Endothelial cell of umbilical vein (primary cell): ENCODE data around the gene ZBTB17. TPM values are rescaled to one million over a fixed set of nuclear protein-coding genes. Genes with fewer than 3 reads are reported as not detected.

ENCODE experiments used
- BruUV-seq: library from RNA; stranded (reverse); fragments of 400-500 nt; replicated peaks from 2 replicates; lab custom pipeline; 2021; lab: Mats Ljungman, UMichigan
- CTCF ChIA-PET: fragments of 300-600, 350-600 bp; sonication (Branson Sonifier 250); formaldehyde crosslinking; loops from one replicate; lab custom pipeline; 2021; ENCODE audit warnings: antibody characterized with exemption, inconsistent platforms; lab: Charles Lee
- POLR2A ChIA-PET: fragments of 300-600, 350-600 bp; sonication (Branson Sonifier 250); formaldehyde crosslinking; loops from one replicate; lab custom pipeline; 2021; ENCODE audit warnings: antibody characterized with exemption, inconsistent platforms; lab: Charles Lee
- DNase-seq: peaks from one replicate; pipeline ENCODE4 v3.0.0-alpha.2; 2011; ENCODE audit warnings: low read depth, low spot score
- FAIRE-seq: peaks from 2 replicates; lab custom pipeline; 2011; peaks lifted over from hg19 to GRCh38; lab: Jason Lieb, UNC
- H2AFZ ChIP-seq: 2 replicates; pipeline ENCODE4 v1.6.0; 2012; ENCODE audit warnings: low read depth, low read length, control low read depth, inconsistent platforms
- H3K27ac ChIP-seq: 2 replicates; pipeline ENCODE4 v1.5.1; 2011; ENCODE audit warnings: low read depth, mild to moderate bottlenecking, control low read depth, low read length, moderate library complexity; ENCODE audit not compliant: insufficient read depth
- H3K27me3 ChIP-seq, 2 experiments: 2 replicates each; pipeline versions ENCODE4 v1.6.0 to v1.6.1; 2011; ENCODE audit warnings: low read length in 2 of 2, mixed read lengths in 1 of 2; ENCODE audit not compliant: control insufficient read depth in 2 of 2, insufficient read depth in 2 of 2
- H3K36me3 ChIP-seq, 2 experiments: 2 replicates in 1 of 2; 3 replicates in 1 of 2; pipeline ENCODE4 v1.5.1; 2011; ENCODE audit warnings: low read length in 2 of 2, mild to moderate bottlenecking in 1 of 2, moderate library complexity in 1 of 2; ENCODE audit not compliant: control insufficient read depth in 2 of 2, insufficient read depth in 2 of 2; ENCODE audit errors: extremely low read depth in 1 of 2
- H3K4me1 ChIP-seq: 3 replicates; pipeline ENCODE4 v1.5.1; 2011; ENCODE audit warnings: mild to moderate bottlenecking, low read length; ENCODE audit not compliant: control insufficient read depth, insufficient read depth; ENCODE audit errors: extremely low read depth
- H3K4me2 ChIP-seq: 2 replicates; pipeline ENCODE4 v1.6.1; 2011; ENCODE audit warnings: low read length, control low read depth, mixed read lengths; ENCODE audit not compliant: insufficient read depth
- H3K4me3 ChIP-seq, 3 experiments: fragments of 200-600 bp in 1 of 3; sonication (generic), shearing (Covaris generic) in 1 of 3; replicated peaks in 1 of 3; 2 replicates each; pipeline ENCODE4 v1.5.1; 2011 to 2016; ENCODE audit warnings: control low read depth in 3 of 3, low read length in 3 of 3, mild to moderate bottlenecking in 2 of 3, inconsistent platforms in 1 of 3, low read depth in 1 of 3, moderate library complexity in 1 of 3; ENCODE audit not compliant: insufficient read depth in 1 of 3
- H3K79me2 ChIP-seq: 2 replicates; pipeline ENCODE4 v1.6.0; 2012; ENCODE audit warnings: low read length, inconsistent platforms; ENCODE audit not compliant: control insufficient read depth, insufficient read depth
- H3K9ac ChIP-seq: replicated peaks from 2 replicates; pipeline ENCODE3; 2011; ENCODE audit warnings: low read length, control low read depth; ENCODE audit not compliant: insufficient read depth; ENCODE audit errors: extremely low read depth
- H3K9me1 ChIP-seq: replicated peaks from 3 replicates; pipeline ENCODE4 v1.6.0; 2011; ENCODE audit warnings: mild to moderate bottlenecking, low read length; ENCODE audit not compliant: control insufficient read depth, insufficient read depth; ENCODE audit errors: extremely low read depth
- H3K9me3 ChIP-seq: replicated peaks from 2 replicates; pipeline ENCODE4 v1.5.1; 2012; ENCODE audit warnings: low read length, inconsistent platforms; ENCODE audit not compliant: control insufficient read depth, insufficient read depth
- H4K20me1 ChIP-seq: replicated peaks from 2 replicates; pipeline ENCODE3; 2011; ENCODE audit warnings: mild to moderate bottlenecking, low read length; ENCODE audit not compliant: control insufficient read depth, insufficient read depth; ENCODE audit errors: extremely low read depth
- EZH2 ChIP-seq: IDR thresholded peaks from 2 replicates; pipeline ENCODE4 v1.6.1; 2012; ENCODE audit warnings: borderline replicate concordance, low read depth, mild to moderate bottlenecking, moderate library complexity, low read length, inconsistent platforms; ENCODE audit not compliant: severe bottlenecking
- FOS ChIP-seq: IDR thresholded peaks from 2 replicates; pipeline ENCODE4 v1.6.1; 2011; ENCODE audit warnings: mild to moderate bottlenecking, low read length, moderate library complexity, borderline replicate concordance; ENCODE audit not compliant: insufficient read depth
- GATA2 ChIP-seq: IDR thresholded peaks from 2 replicates; pipeline ENCODE4 v1.7.0; 2011; ENCODE audit warnings: low read depth, mild to moderate bottlenecking, moderate library complexity, mixed read lengths, low read length; ENCODE audit not compliant: insufficient read length, insufficient read depth
- JUN ChIP-seq: IDR thresholded peaks from 2 replicates; pipeline ENCODE4 v1.6.1; 2011; ENCODE audit warnings: borderline replicate concordance, low read depth; ENCODE audit not compliant: insufficient read length, insufficient read depth
- MAX ChIP-seq: IDR thresholded peaks from 2 replicates; pipeline ENCODE4 v1.6.1; 2011; ENCODE audit not compliant: insufficient read depth, insufficient read length
- MYC ChIP-seq: IDR thresholded peaks from one replicate; pipeline ENCODE4 v1.6.1; 2011; ENCODE audit warnings: mild to moderate bottlenecking, low read depth, low read length
- POLR2A ChIP-seq: IDR thresholded peaks from 2 replicates; pipeline ENCODE4 v1.6.1; 2012; ENCODE audit warnings: low read depth, mild to moderate bottlenecking, control low read depth, low read length
- POLR2AphosphoS5 ChIP-seq: IDR thresholded peaks from 2 replicates; pipeline ENCODE4 v1.6.1; 2012; ENCODE audit warnings: low read depth, mild to moderate bottlenecking, control low read depth, low read length, moderate library complexity; ENCODE audit not compliant: insufficient read depth
- dilution Hi-C: fragments of 300-500 bp; cut with MboI; formaldehyde crosslinking; loops from one replicate; pipeline ENCODE4 v1.15.0; 2019; ENCODE audit warnings: low sequenced_read_pairs; ENCODE audit not compliant: extremely low pct_ligation_motif_present
- intact Hi-C: fragments of 100-400 bp; cut with micrococcal nuclease; formaldehyde crosslinking; loops from one replicate; pipeline ENCODE4 v1.10.0; 2022
- polyA plus RNA-seq, 4 experiments: library from polyadenylated mRNA; depleted of rRNA in 3 of 4; stranded (reverse) in 3 of 4; unstranded in 1 of 4; fragments of >200 nt; gene quantifications; 2 replicates each; pipeline versions ENCODE4 v1.2.1 to v1.2.3, GENCODE V29; 2011 to 2012; ENCODE audit warnings: missing spikeins in 1 of 4
- total RNA-seq: library from RNA; stranded (reverse); gene quantifications from 2 replicates; pipeline ENCODE4 v1.2.3, GENCODE V29; 2021
- TF ChIP-seq, protein P1 (sequence below), 2 donors: IDR thresholded peaks; 1 replicate in 1 of 2; 2 replicates in 1 of 2; pipeline ENCODE4 v1.5.1; 2011; ENCODE audit warnings: low read length in 2 of 2, mild to moderate bottlenecking in 2 of 2, moderate library complexity in 2 of 2, control low read depth in 1 of 2, inconsistent platforms in 1 of 2, low read depth in 1 of 2; ENCODE audit not compliant: insufficient read depth in 1 of 2; ENCODE audit errors: extremely low read depth in 1 of 2

Gene ZBTB17
- total and polyA plus RNA-seq, 2 donors (not counting 3 experiments of a cell fraction or from before 2014, with no cell fraction given), result 43.9 to 72.7 TPM

GRCh38 chr1:16010837-16011236 is 34.9 kb upstream of the ZBTB17 start:
- CTCF ChIA-PET, result interaction anchor here (1.6 to 3.2 kb wide), 2 partner anchors 14 to 45 kb away, joined by 3 to 19 read pairs; no protein-coding TSS in a partner anchor
- no peak for FAIRE-seq

DNA sequence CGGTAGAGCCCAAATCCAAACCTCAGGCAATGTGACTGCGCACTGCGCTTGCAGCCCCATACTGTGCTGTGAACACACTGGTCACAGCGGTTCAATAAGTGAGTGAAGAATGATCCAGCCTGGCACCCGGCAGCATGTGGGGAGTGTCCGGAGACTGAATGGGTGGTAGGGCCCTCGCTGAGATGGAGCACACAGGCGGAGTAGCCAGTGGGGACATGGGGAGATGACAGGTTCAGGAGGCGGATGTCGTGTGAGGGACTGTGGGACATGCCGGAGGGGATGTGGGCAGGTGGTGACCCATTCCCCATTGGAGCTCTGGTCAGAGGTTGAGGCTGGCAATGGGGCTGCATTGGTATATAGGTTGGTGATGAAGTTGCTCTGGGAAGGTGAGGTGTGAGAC is 33.8 kb upstream of the ZBTB17 start:
- dilution Hi-C loops, result no loop called here

More at GRCh38 chr1:16010837-16011236, 34.9 kb upstream of the ZBTB17 start:
- Histone ChIP-seq H3K79me2 (no peaks in the 10 kb centered on the region), H3K4me2 (no peak overlapping the region), H3K4me1 (peaks cover 4% of the 10 kb centered on the region), H3K27me3 (no peaks in the 10 kb centered on the region), H3K27ac (no peak overlapping the region), H2AFZ (no peak overlapping the region), H3K36me3 (no peaks in the 10 kb centered on the region), H3K4me3 (no peak overlapping the region), H3K9me3 (no peaks in the 10 kb centered on the region), H3K9ac (no peak overlapping the region), H4K20me1 (no peaks in the 10 kb centered on the region), H3K9me1 (no peaks in the 10 kb centered on the region)
- TF ChIP-seq GATA2 (no peak), MAX (no peak), JUN (no peak), EZH2 (no peak), POLR2AphosphoS5 (no peak), MYC (no peak), POLR2A (no peak)
- dilution Hi-C loops (no loop called here), intact Hi-C loops (no loop called here)
- no TSS peak for BruUV-seq
- POLR2A ChIA-PET, result no interaction called here
- no peak for DNase-seq

More for the DNA sequence above, 33.8 kb upstream of the ZBTB17 start:
- H3K27ac ChIP-seq, result no peak overlapping the region
- no peak overlapping the region for H3K4me3 ChIP-seq
- intact Hi-C loops, result loop anchor here (1.0 kb wide), 5 partner anchors 24 to 354 kb away; partner anchors contain the start of gene FAM131C
- DNase-seq (no peak), FAIRE-seq (no peak)
- no peaks in the 10 kb centered on the region for H3K36me3 ChIP-seq
- H3K9me3 ChIP-seq, result no peaks in the 10 kb centered on the region
- H3K27me3 ChIP-seq, result no peaks in the 10 kb centered on the region
- H3K79me2 ChIP-seq, result no peaks in the 10 kb centered on the region
- H3K9ac ChIP-seq, result no peak overlapping the region
- H2AFZ ChIP-seq, result no peak overlapping the region
- BruUV-seq, result no TSS peak
- H3K4me1 ChIP-seq, result peaks cover 4% of the 10 kb centered on the region
- no peaks in the 10 kb centered on the region for H3K9me1 ChIP-seq
- no peak for TF ChIP-seq MYC
- no peak for TF ChIP-seq FOS
- TF ChIP-seq, protein P1, sequence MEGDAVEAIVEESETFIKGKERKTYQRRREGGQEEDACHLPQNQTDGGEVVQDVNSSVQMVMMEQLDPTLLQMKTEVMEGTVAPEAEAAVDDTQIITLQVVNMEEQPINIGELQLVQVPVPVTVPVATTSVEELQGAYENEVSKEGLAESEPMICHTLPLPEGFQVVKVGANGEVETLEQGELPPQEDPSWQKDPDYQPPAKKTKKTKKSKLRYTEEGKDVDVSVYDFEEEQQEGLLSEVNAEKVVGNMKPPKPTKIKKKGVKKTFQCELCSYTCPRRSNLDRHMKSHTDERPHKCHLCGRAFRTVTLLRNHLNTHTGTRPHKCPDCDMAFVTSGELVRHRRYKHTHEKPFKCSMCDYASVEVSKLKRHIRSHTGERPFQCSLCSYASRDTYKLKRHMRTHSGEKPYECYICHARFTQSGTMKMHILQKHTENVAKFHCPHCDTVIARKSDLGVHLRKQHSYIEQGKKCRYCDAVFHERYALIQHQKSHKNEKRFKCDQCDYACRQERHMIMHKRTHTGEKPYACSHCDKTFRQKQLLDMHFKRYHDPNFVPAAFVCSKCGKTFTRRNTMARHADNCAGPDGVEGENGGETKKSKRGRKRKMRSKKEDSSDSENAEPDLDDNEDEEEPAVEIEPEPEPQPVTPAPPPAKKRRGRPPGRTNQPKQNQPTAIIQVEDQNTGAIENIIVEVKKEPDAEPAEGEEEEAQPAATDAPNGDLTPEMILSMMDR (IDR thresholded peaks at IDR 0.05; ENCODE audit: extremely low read depth in 1 of 2, insufficient read depth in 1 of 2, low read depth in 1 of 2, low read length in 2 of 2), result no peak
- no peak for TF ChIP-seq POLR2A
- TF ChIP-seq POLR2AphosphoS5, result no peak
- no peak for TF ChIP-seq GATA2
- no peak for TF ChIP-seq JUN
- no peak for TF ChIP-seq EZH2
- TF ChIP-seq MAX, result no peak
- CTCF ChIA-PET, result interaction anchor here (0.5 to 3.9 kb wide), 11 partner anchors 9 to 353 kb away, joined by 3 to 25 read pairs (median 4); partner anchors contain the start of gene FAM131C
- H3K4me2 ChIP-seq, result no peak overlapping the region
- H4K20me1 ChIP-seq, result no peaks in the 10 kb centered on the region
- POLR2A ChIA-PET, result no interaction called here
